ENCODE results near the gene MIB1. TPM values are rescaled to one million over a fixed set of nuclear protein-coding genes. Genes with fewer than 3 reads are reported as not detected.

MIB1 gene
- total RNA-seq, 1 donor = 71.2 TPM

GRCh38 chr18:21896732-21897336, 156.2 kb downstream of the MIB1 start:
- no peak overlapping the region for H3K4me3 ChIP-seq (ENCODE audit: low read depth, low read length)
- TF ChIP-seq CTCF (IDR thresholded peaks at IDR 0.05; ENCODE audit: insufficient read depth, low read depth, low read length) = no peak
- no peak for DNase-seq (ENCODE audit: low read depth)

- TF ChIP-seq CTCF (IDR thresholded peaks at IDR 0.05; ENCODE audit: insufficient read depth, low read depth, low read length) = peak; percentile 88
- DNase-seq (ENCODE audit: low read depth) = peak; percentile 40
These were observed 157.2 kb downstream of the MIB1 start for GRCh38 chr18:21897811-21898210.

GRCh38 chr18:21900605-21901352, 160.2 kb downstream of the MIB1 start:
- no peak overlapping the region for H3K4me3 ChIP-seq (ENCODE audit: low read depth, low read length)
- no peak for DNase-seq (ENCODE audit: low read depth)
- TF ChIP-seq CTCF (IDR thresholded peaks at IDR 0.05; ENCODE audit: insufficient read depth, low read depth, low read length) = no peak

More at GRCh38 chr18:21897811-21898210, 157.2 kb downstream of the MIB1 start:
- no peak overlapping the region for H3K4me3 ChIP-seq (ENCODE audit: low read depth, low read length)

GRCh38 chr18:21901423-21901945, 160.9 kb downstream of the MIB1 start:
- H3K4me3 ChIP-seq (ENCODE audit: low read depth, low read length) = no peak overlapping the region
- no peak for TF ChIP-seq CTCF (IDR thresholded peaks at IDR 0.05; ENCODE audit: insufficient read depth, low read depth, low read length)
- DNase-seq (ENCODE audit: low read depth) = no peak

GRCh38 chr18:21903709-21904108, 163.1 kb downstream of the MIB1 start:
- DNase-seq (ENCODE audit: low read depth) = no peak
- no peak for TF ChIP-seq CTCF (IDR thresholded peaks at IDR 0.05; ENCODE audit: insufficient read depth, low read depth, low read length)
- no peak overlapping the region for H3K4me3 ChIP-seq (ENCODE audit: low read depth, low read length)

- H3K4me3 ChIP-seq (ENCODE audit: low read depth, low read length) = no peak overlapping the region
- no peak for TF ChIP-seq CTCF (IDR thresholded peaks at IDR 0.05; ENCODE audit: insufficient read depth, low read depth, low read length)
- DNase-seq (ENCODE audit: low read depth) = no peak
These were observed 164.3 kb downstream of the MIB1 start for GRCh38 chr18:21904856-21905255.
